GM12864 (cell line): ENCODE results near the gene LOXHD1.

Experiments used
- DNase-seq: peaks from one replicate; pipeline ENCODE4 v3.0.0-alpha.2; 2011; ENCODE audit warnings: low read depth
- H3K4me3 ChIP-seq: 2 replicates; pipeline ENCODE4 v1.5.1; 2011; ENCODE audit warnings: mild to moderate bottlenecking, low read depth, low read length, control low read depth
- TF ChIP-seq, protein P1 (sequence below): IDR thresholded peaks from 2 replicates; pipeline ENCODE4 v1.5.1; 2011; ENCODE audit warnings: low read depth, mild to moderate bottlenecking, moderate library complexity, low read length, control low read depth, inconsistent platforms; ENCODE audit errors: missing control alignments

Gene LOXHD1

DNA sequence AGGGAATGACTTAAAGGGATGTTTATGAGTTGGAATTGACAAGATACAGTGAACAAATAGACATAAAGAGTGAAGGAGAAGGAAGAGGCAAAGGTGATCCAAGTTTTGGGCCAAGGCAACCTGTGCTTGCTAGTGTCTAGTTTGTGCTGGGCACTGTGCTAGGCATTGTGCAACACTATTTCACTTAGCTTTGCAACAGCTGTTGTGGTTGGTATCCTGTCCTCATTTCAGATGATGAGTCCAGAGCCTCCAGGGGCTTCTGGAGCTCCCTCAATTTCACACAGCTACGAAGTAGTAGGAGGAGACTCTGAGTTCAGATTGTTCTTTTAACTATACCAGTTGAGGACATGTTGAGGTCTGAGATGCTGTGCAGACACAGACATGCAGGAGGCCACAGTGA, 18.1 kb upstream of the LOXHD1 start:
- no peak for DNase-seq
- TF ChIP-seq, protein P1, sequence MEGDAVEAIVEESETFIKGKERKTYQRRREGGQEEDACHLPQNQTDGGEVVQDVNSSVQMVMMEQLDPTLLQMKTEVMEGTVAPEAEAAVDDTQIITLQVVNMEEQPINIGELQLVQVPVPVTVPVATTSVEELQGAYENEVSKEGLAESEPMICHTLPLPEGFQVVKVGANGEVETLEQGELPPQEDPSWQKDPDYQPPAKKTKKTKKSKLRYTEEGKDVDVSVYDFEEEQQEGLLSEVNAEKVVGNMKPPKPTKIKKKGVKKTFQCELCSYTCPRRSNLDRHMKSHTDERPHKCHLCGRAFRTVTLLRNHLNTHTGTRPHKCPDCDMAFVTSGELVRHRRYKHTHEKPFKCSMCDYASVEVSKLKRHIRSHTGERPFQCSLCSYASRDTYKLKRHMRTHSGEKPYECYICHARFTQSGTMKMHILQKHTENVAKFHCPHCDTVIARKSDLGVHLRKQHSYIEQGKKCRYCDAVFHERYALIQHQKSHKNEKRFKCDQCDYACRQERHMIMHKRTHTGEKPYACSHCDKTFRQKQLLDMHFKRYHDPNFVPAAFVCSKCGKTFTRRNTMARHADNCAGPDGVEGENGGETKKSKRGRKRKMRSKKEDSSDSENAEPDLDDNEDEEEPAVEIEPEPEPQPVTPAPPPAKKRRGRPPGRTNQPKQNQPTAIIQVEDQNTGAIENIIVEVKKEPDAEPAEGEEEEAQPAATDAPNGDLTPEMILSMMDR = no peak
- H3K4me3 ChIP-seq = no peak overlapping the region

DNA sequence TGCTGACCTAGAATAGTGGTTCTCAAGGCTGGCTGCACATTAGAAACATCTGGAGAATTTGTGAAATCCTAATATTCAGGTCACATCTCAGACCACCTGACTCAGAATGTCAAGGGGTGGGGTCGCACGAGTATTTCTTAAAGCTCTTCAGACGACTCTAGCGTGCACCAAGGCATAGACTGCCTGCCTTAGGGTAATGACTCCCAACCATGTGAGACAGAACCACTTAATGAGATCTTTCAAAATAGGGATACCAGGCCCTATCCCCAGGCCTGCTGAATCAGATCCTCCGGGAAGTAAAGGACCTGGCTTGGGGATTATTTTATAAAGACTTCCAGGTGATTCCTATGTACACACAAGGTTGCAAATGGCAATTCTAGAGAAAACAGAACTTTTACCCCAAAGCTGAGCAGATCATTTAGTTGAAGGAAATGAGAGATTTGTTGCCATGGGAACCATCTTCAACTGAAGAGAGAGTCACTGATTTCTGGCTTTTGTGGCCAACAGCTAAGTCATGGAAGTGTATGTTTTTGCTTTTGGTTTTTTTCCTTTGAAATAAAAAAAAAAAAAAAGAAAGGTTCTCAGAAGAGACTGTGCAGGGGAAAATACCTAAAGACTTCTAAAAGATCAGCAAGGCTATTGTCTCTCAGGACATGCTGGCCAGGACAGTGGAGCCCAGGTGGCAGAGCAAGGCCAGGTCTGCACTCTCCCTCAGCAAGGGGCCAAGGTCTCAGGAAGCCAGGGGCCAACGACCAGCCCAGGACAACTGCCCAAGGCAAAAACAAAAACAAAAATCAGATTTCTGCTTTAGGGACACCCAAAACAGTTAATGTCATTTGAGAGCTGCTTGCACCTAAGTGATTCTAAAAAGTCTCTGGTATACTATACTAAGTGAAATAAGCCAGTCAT, 15.3 kb upstream of the LOXHD1 start:
- TF ChIP-seq, protein P1 = no peak
- DNase-seq = no peak
- no peak overlapping the region for H3K4me3 ChIP-seq

DNA sequence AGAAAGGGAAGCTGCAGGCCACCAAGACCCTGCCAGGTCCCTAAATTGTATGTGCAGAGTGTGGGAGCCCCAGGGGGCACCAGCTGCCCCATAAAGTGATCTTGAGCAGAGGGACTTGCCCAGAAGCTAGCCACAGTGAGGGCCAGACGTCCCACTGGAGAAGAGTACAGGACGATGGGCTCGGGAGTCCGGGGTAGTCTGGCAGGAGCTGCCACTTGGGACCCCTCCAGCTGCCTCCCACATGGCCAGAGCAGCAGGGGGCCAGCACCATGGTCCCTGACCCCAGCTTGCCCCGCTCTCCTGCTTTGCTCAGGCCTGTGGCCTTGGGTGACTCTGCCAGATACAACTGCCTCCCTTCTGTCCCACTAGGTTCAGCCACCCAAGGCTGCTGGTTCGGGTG, 11.7 kb upstream of the LOXHD1 start:
- H3K4me3 ChIP-seq = no peak overlapping the region
- TF ChIP-seq, protein P1 = no peak
- no peak for DNase-seq

DNA sequence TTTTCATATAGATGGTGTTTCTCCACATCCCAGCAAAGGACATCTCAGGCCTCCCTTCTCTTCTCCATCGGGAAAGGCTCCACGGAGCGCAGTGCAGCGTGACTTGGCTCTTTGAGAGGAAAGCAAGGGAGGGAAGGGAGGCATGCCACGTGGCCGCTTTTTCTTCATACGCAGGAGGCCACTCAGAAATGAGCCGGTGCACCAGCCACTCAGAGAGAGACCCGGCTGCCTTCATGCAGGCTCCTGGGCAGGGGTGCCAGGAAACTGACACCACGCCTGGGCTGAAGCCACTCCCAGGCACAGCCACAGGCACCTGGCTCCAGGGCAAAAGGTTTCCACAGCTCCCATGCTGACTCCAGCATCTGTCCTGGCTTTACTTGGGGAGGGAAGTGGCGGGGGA, 11.1 kb upstream of the LOXHD1 start:
- H3K4me3 ChIP-seq = no peak overlapping the region
- TF ChIP-seq, protein P1 = no peak
- DNase-seq = no peak

DNA sequence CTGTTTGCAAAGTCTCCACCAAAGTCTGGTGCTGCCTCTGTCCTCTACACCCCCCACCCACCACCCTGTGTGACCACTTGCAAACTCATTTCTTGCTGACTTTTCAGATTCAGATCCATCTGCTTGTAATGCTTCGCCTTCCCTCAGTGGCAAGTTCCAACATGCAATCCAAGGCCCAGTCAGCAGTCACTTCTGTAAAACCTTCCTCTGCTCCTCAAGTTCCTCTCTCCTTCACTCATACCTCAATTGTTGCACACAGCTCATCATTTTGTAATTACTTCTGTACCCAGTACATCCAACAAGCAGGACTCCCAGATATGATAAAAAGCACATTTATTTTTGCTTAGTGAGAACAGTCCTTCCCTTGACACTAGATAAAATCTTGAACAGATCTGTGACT, 6.5 kb upstream of the LOXHD1 start:
- DNase-seq = no peak
- H3K4me3 ChIP-seq = no peak overlapping the region
- TF ChIP-seq, protein P1 = no peak

DNA sequence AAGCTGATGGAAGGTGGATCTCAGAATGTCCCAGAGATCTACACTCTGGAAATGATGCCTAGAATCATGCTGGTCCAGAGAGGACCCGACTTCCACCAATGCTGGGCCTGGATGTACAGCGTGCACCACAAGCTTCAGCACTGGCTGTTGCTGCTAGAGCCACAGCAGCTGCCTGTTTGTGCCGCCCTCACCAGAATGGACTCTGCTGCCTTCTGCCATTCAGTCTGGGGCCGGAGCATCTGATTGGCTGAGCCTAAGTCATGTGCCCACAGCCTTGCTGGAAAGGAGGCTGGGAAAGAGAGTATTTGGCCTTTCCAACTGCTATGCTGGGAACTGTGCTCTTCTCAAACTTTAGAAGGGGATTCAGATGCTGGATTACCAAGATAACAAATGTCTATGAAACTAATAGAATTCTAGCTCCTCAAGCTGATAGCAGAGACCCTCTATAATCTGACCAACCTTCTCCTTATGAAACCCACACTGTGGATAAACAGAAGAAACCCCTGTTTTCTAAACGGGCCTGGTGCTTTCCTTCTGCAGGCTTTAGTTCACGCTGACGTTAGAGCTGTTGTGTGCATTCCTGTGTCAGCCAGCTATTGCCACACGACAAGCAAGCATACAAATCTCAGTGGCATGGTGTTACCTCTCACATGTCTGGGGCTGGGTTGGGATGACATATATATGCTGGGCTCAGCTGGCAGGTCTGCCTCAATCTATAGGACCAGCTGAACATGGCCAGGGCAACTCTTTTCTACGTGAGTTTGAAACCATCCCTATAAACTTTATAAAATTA, 4.1 kb upstream of the LOXHD1 start:
- no peak overlapping the region for H3K4me3 ChIP-seq
- TF ChIP-seq, protein P1 = no peak
- no peak for DNase-seq

DNA sequence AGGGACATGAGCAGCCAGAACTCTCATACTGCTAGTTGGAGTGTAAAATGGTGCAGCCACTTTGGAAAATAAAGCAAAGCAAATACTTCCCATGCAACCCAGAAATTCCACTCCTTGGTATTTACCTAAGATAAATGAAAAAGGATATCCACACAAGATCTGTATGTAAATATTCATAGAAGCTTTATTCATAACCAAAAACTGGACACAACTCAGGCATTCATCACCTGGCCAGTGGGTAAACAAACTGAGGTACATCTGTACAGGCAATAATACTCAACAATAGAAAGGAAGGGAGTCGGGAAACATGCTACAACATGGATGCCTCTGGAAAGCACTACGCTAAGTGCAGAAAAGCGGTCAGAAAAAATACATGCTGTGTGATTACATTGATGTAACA, 2.5 kb upstream of the LOXHD1 start:
- DNase-seq = no peak
- H3K4me3 ChIP-seq = no peak overlapping the region
- TF ChIP-seq, protein P1 = no peak
